ENCODE data around the gene PEX7.
"Not testable (repeated sequence)": the region's sequence is repeated elsewhere in the genome, so short reads cannot be mapped to it uniquely, and the experiment has no call there.

Gene PEX7

GRCh38 chr6:136895901-136896300 is 73.5 kb downstream of the PEX7 start:
- DNase-seq (ENCODE audit: low read depth) = no peak

GRCh38 chr6:136897071-136897470 is 74.7 kb downstream of the PEX7 start:
- DNase-seq (ENCODE audit: low read depth) = no peak

- no peak for DNase-seq (ENCODE audit: low read depth)
Measured at GRCh38 chr6:136901212-136901784, 78.9 kb downstream of the PEX7 start.

- not testable (repeated sequence) for DNase-seq (ENCODE audit: low read depth)
Measured at GRCh38 chr6:136904477-136904876, 82.1 kb downstream of the PEX7 start.

GRCh38 chr6:136914947-136915346 is 92.6 kb downstream of the PEX7 start:
- no peak for DNase-seq (ENCODE audit: low read depth)

GRCh38 chr6:136918706-136919105 is 96.3 kb downstream of the PEX7 start:
- no peak for DNase-seq (ENCODE audit: low read depth)

GRCh38 chr6:136920216-136920615 is 97.8 kb downstream of the PEX7 start:
- DNase-seq (ENCODE audit: low read depth) = no peak

- DNase-seq (ENCODE audit: low read depth) = no peak
Measured at GRCh38 chr6:136920671-136921380, 98.4 kb downstream of the PEX7 start.

GRCh38 chr6:136921381-136921935 is 99.1 kb downstream of the PEX7 start:
- DNase-seq (ENCODE audit: low read depth) = no peak

- no peak for DNase-seq (ENCODE audit: low read depth)
Measured at GRCh38 chr6:136921936-136922684, 99.7 kb downstream of the PEX7 start, which contains the start of gene SLC35D3. Gene SLC35D3 (plus strand): TSS chr6:136922301. CDS start chr6:136922429, 128 bp downstream.

GRCh38 chr6:136922685-136923006 is 100.3 kb downstream of the PEX7 start:
- no peak for DNase-seq (ENCODE audit: low read depth)

- no peak for DNase-seq (ENCODE audit: low read depth)
Measured at GRCh38 chr6:136923116-136923953, 100.9 kb downstream of the PEX7 start.

- DNase-seq (ENCODE audit: low read depth) = no peak
Measured at GRCh38 chr6:136923954-136924673, 101.7 kb downstream of the PEX7 start.

GRCh38 chr6:136926383-136926782 is 104.0 kb downstream of the PEX7 start:
- DNase-seq (ENCODE audit: low read depth) = no peak

GRCh38 chr6:136927292-136927691 is 104.9 kb downstream of the PEX7 start:
- DNase-seq (ENCODE audit: low read depth) = no peak

- no peak for DNase-seq (ENCODE audit: low read depth)
Measured at GRCh38 chr6:136930528-136930927, 108.1 kb downstream of the PEX7 start.

- DNase-seq (ENCODE audit: low read depth) = no peak
Measured at GRCh38 chr6:136932599-136932998, 110.2 kb downstream of the PEX7 start.

- DNase-seq (ENCODE audit: low read depth) = no peak
Measured at GRCh38 chr6:136945072-136945471, 122.7 kb downstream of the PEX7 start.

GRCh38 chr6:136945711-136946121 is 123.3 kb downstream of the PEX7 start:
- DNase-seq (ENCODE audit: low read depth) = no peak

GRCh38 chr6:136947037-136947436 is 124.6 kb downstream of the PEX7 start:
- DNase-seq (ENCODE audit: low read depth) = no peak

GRCh38 chr6:136949957-136950356 is 127.6 kb downstream of the PEX7 start:
- DNase-seq (ENCODE audit: low read depth) = not testable (repeated sequence)

Data from HS-5 (cell line).